Activated T-cell treated with anti-CD3 and anti-CD28 coated beads for 4 hours (primary cell): ENCODE measurements around the gene NSD2.
"Not testable (repeated sequence)": the region's sequence is repeated elsewhere in the genome, so short reads cannot be mapped to it uniquely, and the experiment has no call there.

Experiments used
- DNase-seq: peaks from one replicate; pipeline ENCODE4 v3.0.0-alpha.2; 2020

NSD2 gene

DNA sequence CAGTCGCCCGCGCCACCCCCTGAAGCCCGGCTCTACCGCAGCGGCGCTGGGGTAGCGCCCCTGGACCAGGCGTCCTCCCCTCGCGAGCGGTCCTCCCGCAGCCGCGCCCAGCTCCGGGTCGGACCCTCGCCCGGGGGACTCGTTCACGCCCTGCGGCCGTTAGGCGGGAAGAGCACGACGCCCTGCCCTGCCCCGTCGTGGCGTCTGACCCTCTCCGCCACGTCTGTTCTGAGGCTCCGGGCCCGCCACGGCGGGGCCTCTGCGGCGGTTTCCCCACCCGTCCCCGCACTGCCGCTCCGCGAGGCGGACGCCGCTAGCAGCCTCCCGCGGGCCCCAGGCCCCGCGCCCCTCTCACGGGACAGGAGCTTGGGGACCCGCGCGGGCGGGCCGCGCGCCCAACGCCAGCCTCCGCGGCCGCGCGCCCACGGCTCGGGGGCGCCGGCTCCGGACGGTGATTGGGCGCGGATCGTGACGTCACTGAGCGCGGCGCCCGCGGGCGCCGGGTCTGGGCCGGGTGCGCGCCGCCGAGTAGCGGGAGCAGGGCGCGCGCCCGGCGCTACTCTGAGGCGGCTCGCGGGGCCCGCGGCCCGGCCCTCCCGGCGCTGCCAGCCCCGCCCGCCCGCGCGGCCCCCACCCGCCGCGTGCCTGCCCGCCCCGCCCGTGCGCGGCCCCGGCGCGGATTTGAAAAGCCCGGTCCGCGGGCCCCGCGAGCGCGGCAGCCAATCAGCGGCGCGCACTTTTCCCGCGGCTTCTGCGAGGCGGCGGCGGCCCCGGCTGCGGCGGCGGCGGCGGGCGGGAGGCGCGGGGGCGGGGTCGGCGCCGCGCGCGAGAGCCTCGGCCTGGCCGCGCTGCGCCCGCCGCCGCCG, at the start of gene NSD2:
Gene NSD2, plus strand, starts transcription at position 816 of the 866 bp plus-strand sequence. CDS start 29,262 bp downstream, outside the sequence.
- DNase-seq, result peak; percentile 86

DNA sequence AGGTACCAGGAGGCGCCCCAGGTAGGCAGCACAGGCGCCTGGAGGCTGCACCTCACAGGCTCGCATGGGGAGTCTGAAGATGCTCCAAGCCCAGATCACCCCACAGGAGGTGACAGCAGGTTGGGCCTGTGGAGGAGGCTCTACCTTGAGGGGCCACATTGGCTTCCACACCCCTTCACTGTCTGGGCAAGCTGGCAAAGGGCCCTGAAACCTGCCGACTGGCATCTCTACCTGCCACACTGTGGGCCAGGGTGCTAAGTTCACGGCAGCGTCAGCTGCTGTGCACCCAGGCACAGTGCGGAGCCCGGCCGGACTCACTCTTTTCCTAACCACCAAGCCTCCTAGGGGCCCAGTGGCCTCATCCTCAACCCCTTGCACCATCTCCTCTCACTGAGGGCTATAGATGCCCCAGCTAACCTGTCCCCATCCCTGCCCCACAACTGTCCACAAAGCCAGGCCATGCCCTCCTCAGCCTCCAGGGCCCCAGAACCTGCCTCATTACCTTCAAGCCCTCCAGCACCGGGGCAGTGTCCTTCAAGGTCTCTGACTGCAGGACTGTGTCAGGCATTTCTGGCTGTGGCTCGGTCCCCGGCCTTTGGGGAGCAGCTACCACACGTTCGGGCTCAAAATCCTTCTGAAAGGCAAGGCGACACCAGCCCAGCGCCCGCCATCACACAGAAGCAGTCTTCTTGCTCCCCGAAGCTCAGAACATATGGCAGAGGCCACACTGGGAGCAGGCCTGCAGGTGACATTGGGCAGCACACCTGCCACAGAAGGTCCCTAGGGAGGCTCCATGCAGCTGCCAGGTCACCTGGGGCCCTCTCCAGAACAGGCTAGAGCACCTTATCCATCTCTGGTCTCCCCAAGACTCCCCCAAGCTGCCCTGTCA, 49.3 kb upstream of the NSD2 start:
- no peak for DNase-seq

DNA sequence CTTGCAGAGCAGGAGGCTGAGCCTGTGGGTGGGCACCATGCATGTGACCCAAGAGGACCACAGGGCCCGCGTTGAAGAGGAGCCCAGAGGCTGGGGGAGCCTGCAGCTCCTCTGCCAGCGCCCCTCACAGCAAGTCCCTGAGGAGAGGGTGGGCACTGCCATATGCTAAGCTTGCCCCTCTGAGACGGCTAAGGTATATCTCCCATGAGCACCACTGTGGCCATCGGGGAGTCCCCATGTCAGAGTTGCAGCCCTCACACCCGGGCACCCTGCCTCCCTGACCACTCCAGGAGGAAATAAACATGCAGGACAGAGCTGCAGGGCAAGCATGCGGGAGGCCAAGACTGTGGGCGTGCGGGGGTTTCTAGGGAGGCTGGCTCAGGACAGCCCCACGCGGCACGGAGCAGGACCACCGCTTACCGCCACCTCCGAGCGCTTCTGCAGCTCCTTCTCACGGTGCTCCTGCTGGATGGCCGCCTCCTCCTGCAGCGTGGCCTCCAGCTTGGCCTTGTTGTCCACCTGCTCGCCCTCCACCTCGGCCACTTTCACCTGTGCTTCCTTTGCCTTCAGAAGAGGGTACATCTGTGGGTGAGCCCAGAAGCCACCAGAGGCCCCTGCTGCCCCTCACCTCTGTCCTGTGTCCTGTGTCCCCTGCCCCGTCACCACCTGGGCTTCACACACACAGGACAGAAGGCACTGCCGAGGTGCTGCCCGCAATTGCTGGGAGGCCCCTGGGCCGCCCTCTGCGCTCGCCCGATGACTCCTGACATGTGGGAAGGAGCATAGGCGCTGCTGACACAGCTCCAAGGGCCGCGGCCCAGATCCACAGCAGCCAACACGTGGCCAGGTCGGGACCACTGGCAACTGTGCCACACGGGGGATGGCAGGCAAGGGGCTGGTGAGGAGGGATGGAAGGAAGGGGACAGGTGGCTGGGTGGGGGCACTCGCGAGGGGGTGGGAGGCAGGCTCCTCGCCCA, 48.3 kb upstream of the NSD2 start:
- DNase-seq, result no peak

DNA sequence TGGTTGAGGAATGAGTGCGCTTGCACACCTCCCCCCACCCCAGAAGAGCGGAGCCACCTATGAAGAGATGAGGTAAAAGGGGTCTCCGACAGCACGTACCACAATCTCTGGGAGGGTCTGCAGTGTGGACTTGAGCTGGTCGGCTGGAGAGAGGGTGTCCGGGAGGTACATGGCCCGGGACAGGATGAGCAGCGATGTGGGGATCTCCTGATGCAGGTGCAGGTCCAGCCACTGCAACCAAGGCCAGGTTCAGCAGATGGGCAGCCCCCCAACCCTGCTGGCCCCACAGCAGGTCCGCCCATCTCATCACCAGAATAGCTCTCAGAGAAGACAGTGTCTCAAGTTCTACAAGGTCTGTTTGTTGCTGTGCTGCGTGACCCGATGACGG, 47.7 kb upstream of the NSD2 start:
- no peak for DNase-seq

DNA sequence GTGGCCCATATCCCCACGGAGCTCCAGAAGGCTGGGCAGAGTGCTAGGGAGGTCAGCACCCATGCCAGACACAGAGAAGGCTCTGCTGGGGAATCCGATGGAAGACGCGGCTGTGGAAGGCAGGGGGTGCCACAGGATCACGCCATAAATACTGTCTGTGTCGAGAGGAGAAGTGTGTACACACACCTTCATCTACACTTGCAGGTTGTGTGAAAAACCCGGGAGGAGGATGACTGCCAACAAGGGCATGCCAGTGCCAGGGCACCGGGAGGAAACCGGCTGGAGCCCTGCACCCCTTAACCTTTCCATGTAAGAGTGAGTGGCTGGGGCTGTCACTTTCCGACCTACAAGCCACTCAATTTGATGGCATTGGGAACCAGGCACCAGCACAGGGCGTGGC, 46.4 kb upstream of the NSD2 start:
- no peak for DNase-seq

DNA sequence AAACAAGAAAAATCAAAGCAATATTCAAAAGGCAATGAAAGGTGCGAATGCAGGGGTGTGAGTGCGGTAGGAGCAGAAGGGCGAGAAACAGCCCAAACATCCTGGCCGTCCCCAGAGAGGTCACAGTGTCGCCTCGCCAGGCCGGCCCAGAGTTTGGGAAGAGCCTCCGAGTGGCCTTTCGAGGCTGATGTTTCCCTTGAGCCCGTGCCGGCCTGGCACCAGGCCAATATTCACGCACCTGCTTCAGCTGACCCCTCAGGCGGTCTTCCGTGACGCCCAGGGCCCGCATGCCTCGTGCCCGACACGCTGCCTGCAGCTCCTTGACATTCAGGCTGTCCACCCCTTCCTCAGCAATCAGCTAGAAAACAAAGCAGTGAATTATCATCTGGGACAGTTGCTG, 45.9 kb upstream of the NSD2 start:
- no peak for DNase-seq

DNA sequence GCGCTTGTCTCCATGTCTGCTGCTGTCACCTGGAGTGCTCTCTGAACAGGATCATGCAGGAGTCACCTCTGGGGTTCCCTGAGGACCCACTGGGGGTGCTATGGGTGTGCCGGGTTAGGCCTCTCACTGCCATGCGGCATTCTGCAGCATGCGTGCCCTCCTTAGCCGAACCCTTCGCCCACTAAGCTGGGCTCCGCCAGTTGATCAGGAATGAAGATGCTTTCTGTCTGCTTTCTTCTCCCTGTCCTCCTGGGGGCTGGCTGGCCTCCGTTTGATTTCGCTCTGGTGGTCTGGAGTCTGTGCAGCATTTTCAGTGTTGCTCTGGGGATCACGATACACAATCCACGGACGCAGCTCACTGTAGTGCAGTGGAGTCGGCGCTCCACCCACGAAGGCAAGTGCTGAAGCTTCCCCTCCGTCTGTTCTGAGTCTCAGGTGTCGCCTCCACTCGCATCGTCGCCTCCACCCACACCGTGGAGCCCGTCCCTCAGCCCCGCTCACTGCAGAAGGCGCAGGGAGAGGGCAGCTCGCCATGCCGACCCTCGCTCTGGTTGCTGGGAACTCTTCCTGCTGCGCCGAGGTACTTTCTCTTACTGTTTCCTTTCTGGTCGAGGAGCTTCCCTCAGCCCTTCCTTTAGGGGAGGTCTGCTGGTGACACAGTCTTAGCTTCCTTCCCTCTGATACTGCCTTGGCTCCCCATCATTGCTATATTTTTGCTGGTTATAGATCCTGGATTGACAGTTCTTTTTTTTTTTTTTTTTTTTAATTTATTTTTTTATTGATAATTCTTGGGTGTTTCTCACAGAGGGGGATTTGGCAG, 44.5 kb upstream of the NSD2 start:
- no peak for DNase-seq

DNA sequence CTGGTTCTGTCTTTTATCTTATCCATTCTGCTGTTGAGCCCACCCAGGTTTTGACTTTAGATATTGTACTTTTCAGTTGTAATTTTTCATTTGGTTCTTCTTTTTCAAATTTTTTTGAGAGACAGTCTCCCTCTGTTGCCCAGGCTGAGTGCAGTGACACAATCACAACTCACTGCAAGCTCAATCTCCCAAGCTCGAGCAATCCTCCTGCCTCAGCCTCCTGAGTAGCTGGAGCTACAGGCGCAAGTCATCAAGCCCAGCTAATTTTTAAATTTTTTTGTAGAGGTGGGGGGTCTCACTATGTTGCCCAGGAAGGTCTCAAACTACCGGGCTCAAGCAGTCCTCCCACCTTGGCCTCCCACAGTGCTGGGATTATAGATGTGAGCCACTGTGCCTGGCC, 41.0 kb upstream of the NSD2 start:
- DNase-seq, result no peak

DNA sequence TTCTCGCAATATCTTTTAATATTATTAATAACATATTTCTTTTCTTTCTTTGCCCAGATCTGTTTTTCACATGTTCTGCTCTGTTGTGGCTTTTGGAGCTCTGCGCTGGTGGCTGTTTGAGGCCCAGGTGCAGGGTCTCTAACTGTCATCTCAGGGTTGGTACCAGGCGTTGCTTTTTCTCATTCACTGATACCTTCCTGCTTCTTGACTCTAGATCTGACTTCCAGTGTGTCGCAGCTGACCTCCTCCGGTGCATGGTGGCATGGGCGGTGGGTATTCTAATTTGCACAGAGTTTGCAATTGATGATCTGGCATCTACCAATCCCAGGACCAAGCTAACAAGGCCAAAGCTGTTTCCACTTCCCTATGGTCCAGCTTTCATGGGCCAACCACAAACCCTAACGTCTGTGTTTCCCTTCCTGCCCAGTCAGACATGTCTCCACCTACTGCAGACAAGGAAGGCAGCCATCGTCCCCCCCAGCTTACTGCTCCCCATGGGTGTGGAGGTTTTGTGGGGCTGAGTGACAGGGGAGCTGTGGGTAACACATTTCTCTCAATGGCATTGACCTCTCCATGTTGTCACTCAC, 40.5 kb upstream of the NSD2 start:
- no peak for DNase-seq

DNA sequence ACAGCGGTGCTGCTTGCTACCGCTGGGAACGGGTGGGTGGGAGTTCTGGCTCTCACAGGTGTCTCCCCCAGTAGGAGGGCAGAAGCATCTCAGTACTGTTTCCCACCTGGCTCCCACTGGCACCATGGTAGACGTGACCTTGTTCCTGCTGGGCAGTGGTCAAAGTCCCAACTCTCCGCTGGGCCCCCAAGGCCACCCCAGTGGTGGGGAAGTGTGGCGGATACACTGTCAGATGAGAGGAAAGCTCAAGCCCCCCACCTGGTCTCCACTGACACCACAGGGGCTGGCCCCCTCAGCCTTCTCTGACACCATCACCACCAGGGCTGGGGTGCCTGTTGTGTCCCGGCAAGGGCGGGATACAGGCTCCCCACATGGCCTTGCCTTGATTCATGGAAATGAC, 39.9 kb upstream of the NSD2 start:
- no peak for DNase-seq

DNA sequence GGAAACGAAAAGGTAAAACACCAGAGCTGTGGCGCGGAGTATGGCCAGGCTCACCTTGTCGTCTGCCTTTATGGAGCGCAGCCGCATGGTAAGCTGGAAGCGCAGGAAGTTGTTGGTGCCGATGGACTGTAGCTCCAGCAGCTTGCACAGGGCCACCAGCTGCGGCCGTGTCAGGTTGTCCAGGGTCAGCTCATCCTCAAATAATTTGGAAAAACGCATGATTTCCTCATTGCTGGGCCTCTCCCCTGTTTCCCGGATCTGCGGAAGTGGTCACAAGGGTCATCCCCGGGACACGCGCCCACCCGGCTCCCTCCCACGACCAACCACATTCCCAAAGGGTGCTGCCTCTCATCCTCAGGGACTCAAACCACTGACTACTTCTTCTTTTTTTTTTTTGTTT, 38.5 kb upstream of the NSD2 start:
- no peak for DNase-seq

DNA sequence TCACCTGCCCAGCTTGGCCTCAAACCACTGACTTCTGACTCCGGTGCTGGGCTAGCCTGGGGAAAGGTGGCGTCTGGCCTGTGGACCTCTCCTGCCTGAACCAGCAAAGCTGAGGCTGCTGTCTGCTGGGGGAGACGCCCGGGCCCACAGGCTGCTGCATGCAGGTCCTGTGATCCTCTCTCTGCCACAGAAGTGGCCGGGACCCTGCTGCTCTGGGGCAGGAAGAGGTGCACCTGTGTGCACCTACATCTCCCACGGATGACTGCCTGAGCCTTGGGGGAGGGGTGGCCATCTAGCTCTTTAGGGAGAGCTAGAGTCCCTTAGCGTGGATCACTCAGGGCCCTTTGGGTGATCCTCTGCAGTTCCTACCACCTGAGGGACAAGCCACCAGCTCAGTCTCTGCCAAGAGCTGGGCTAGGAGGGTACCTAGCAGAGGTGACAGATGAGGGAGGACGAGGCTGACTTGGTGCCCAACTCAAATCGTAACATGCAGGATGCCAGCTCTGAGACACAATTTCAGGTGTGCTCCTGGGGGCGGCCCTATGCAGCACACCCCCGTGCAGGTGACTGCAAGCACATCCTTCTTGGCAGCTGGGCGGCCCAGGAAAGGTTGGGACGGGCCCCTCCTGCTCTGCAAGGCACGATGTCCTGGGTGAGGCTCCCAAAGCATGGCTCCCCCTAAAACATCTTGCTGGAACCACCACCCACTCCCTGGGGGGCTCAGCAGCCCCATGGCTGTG, 37.7 kb upstream of the NSD2 start:
- DNase-seq, result no peak

DNA sequence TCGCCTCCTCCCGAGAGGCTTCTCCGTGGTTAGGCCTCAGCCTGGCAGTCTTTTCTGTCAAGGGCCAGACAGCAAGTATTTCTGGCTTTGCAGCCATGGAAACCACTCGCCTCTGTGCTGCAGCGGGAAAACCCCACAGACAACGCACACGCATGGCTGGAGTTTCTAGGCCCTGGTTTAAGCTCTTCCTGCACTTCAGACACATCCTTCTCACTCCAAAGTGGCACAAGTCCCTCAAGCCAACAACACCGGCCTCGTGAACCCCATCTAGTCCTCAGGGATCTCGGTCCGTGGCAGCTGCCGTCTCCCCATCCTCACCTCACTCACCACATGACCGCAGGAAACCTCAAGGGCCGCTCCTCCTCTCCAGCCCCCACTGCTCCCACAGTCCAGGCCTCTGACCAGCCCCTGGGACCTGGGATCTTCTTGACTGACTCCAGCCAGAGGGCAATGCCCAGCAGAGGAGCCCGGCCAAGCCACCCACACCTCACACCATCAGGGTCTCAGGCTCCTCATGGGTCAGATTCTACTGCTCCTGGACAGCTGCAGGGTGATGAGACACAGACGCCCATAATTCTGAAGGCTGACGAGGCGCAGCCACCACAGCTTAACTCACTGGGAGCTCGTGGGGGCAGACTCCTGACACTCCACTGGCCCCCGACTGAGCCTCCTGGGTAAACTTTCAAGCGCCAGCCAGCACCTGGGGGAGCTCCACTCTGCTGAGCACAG, 37.0 kb upstream of the NSD2 start:
- no peak for DNase-seq

DNA sequence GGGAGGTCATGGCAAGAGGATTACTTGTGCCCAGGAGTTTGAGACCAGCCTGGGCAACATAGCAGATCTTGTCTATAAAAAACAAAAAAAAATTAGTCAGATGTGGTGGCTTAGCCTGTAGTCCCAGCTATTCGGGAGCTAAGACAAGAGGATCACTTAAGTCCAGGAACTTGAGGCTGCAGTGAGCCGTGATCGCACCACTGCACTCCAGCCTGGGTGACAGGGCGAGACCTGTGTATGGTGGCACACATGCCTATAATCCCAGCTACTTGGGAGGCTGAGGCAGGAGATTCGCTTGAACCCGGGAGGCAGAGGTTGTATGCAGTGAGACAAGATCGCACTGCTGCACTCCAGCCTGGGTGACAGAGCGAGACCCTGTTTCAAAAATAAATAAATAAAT, 35.4 kb upstream of the NSD2 start:
- not testable (repeated sequence) for DNase-seq

DNA sequence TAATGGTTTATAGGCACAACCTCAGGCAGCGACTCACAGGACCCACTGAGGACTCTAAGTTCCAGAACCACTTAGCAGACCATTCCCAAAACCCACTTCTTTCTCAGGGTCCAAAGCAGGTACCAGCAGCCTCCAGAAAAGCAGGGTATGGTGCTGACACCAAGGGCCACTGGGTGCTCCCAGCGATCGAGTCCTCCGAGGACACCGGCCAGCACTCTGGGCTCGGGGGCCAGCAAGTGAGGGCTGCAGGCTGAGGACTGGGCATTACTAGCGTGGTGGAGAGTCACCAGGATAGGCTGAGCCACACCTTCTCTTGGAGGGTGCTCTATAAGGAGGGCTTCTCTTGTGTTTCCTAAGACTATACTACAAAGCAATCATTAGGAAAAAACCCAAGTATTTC, 34.5 kb upstream of the NSD2 start:
- DNase-seq, result no peak

DNA sequence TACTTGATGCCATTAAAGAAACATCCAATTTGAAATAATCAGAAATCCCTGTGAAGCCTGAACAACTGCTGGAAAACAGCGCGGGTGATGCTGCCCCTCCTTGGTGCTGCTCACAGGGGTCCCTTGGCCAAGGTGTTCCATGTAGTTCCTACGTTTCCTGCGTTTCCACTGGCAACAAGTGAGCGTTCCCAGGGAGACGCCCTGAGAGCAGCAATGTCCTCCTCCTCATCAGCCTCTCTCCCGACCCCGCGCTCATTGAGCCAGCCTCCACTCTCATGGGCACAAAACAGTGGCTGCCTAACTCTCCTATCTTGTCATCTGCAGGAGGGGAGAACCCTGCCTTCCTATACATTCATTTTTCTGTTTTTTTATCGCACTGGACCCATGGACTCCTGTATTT, 34.1 kb upstream of the NSD2 start:
- DNase-seq, result no peak

DNA sequence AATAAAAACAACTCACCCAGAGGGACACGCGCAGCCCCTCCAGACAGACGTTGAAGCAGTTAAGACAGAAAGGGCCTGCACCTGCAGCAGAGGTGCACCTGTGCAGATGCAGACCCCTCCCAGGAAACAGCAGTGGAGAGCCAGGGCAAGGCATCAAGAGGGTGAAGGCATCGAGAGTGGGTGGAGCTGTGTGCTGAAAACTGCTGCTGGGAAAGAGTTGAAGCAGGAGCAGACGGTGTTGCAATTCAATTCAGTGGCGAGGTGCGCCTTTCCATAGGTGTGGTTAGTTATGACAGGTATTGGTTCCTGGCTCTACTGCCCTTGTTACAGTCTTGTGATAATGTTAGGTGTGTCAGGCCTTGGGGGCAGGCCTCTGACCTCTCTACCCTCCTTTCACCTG, 31.9 kb upstream of the NSD2 start:
- DNase-seq, result no peak

DNA sequence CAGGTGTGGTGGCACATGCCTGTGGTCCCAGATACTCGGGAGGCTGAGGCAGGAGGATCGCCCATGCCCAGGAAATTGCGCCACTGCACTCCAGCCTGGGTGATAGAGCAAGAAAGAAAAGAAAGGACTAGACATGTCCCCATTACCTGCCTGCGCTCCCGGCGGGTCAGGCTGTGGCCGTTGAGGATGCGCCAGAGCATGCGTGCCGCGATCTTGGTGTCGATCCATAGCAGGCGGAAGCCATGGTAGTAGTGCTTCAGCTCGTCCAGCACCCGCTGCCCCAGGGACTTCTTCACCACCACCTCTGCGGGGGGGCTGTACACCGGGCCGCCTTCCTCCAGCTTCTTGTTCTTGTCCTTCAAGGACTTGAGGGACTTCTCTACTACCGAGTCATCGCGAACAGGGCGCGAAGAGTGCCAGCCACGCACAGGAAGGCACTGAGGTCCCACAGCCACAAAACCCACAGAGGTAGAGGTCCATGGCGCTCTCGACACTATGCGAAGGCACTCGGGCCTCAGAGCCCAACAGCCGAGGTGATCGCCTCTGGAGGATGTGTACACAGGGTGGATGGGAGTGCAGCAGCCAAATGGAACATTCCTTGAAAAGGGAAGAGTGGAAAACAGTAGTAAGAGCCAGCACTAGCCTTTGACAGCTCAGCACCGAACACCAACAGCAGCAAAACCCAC, 29.8 kb upstream of the NSD2 start:
- DNase-seq, result no peak

DNA sequence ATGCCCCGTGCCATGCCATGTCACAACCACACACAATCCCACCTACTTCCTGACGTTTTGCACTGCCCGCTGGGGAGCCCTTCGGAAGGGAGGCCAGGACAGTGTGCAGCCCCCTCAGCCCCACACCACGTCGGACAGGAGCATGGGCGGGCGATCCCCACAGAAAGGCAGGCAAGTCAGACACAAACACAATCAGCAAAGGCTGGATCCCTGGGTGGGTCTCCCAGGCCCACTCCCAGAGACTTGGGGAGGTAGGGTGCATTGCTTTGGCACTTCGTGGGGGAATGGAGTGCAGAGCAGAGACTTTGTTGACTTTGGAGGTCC, 29.3 kb upstream of the NSD2 start:
- no peak for DNase-seq
